Measurements from ENCODE around the gene TMEM63C. TPM values are rescaled to one million over a fixed set of nuclear protein-coding genes. Genes with fewer than 3 reads are reported as not detected.

TMEM63C gene
- total and polyA plus RNA-seq, 2 experiments from 2014 or later = 4.9 to 9.7 TPM

GRCh38 chr14:77267937-77268699 lies 86.5 kb downstream of the TMEM63C start:
- Histone ChIP-seq H4K20me1 (ENCODE audit: insufficient read depth, poor library complexity, severe bottlenecking) (no peaks in the 10 kb centered on the region), H3K79me2 (no peaks in the 10 kb centered on the region), H3K27me3 (peaks cover 50% of the 10 kb centered on the region), H3K9me3 (ENCODE audit: low read depth) (no peaks in the 10 kb centered on the region), H3K9me2 (replicated peaks; ENCODE audit: insufficient read depth) (no peaks in the 10 kb centered on the region), H3K36me3 (replicated peaks; ENCODE audit: insufficient read depth, low read depth) (no peaks in the 10 kb centered on the region), H3K27ac (no peak overlapping the region), H2AFZ (no peak overlapping the region), H3K4me3 (no peak overlapping the region), H3K4me2 (no peak overlapping the region), H3K4me1 (ENCODE audit: insufficient read depth) (peaks cover 4% of the 10 kb centered on the region)
- TF ChIP-seq EZH2 (IDR thresholded peaks at IDR 0.05; ENCODE audit: borderline replicate concordance) (no peak), CTCF (IDR thresholded peaks at IDR 0.05; ENCODE audit: poor library complexity) (no peak), EZH2phosphoT487 (IDR thresholded peaks at IDR 0.05; ENCODE audit: low read depth, severe bottlenecking, unreplicated experiment) (no peak)
- 95% methylated on average over 5 of the region's 5 CpGs for WGBS (ENCODE audit: low lambda C conversion rate, missing lambda C conversion rate)
- no peak for DNase-seq (ENCODE audit: low spot score)

GRCh38 chr14:77268989-77269600 lies 87.5 kb downstream of the TMEM63C start:
- Histone ChIP-seq H3K4me2 (no peak overlapping the region), H3K4me1 (ENCODE audit: insufficient read depth) (peaks cover 4% of the 10 kb centered on the region), H2AFZ (no peak overlapping the region), H3K9me2 (replicated peaks; ENCODE audit: insufficient read depth) (no peaks in the 10 kb centered on the region), H4K20me1 (ENCODE audit: insufficient read depth, poor library complexity, severe bottlenecking) (no peaks in the 10 kb centered on the region), H3K36me3 (replicated peaks; ENCODE audit: insufficient read depth, low read depth) (no peaks in the 10 kb centered on the region), H3K4me3 (no peak overlapping the region), H3K9me3 (ENCODE audit: low read depth) (no peaks in the 10 kb centered on the region), H3K27ac (no peak overlapping the region), H3K27me3 (peaks cover 52% of the 10 kb centered on the region), H3K79me2 (no peaks in the 10 kb centered on the region)
- no peak for TF ChIP-seq EZH2 (IDR thresholded peaks at IDR 0.05; ENCODE audit: borderline replicate concordance)
- no peak for TF ChIP-seq EZH2phosphoT487 (IDR thresholded peaks at IDR 0.05; ENCODE audit: low read depth, severe bottlenecking, unreplicated experiment)
- TF ChIP-seq CTCF (IDR thresholded peaks at IDR 0.05; ENCODE audit: poor library complexity) = no peak
- 46% methylated on average over 7 of the region's 8 CpGs for WGBS (ENCODE audit: low lambda C conversion rate, missing lambda C conversion rate)
- DNase-seq (ENCODE audit: low spot score) = no peak

GRCh38 chr14:77270361-77271112 lies 88.9 kb downstream of the TMEM63C start:
- no peak overlapping the region for H3K4me3 ChIP-seq
- H3K9me3 ChIP-seq (ENCODE audit: low read depth) = no peaks in the 10 kb centered on the region
- H3K9me2 ChIP-seq (replicated peaks; ENCODE audit: insufficient read depth) = no peaks in the 10 kb centered on the region
- peak overlapping the region; percentile 80 for H3K4me2 ChIP-seq
- no peaks in the 10 kb centered on the region for H3K36me3 ChIP-seq (replicated peaks; ENCODE audit: insufficient read depth, low read depth)
- no peaks in the 10 kb centered on the region for H3K79me2 ChIP-seq
- WGBS (ENCODE audit: low lambda C conversion rate, missing lambda C conversion rate) = 7% methylated on average over 55 of the region's 84 CpGs
- no peak overlapping the region for H2AFZ ChIP-seq
- no peaks in the 10 kb centered on the region for H4K20me1 ChIP-seq (ENCODE audit: insufficient read depth, poor library complexity, severe bottlenecking)
- TF ChIP-seq EZH2phosphoT487 (IDR thresholded peaks at IDR 0.05; ENCODE audit: low read depth, severe bottlenecking, unreplicated experiment) (no peak), EZH2 (IDR thresholded peaks at IDR 0.05; ENCODE audit: borderline replicate concordance) (peak; percentile 75), CTCF (IDR thresholded peaks at IDR 0.05; ENCODE audit: poor library complexity) (no peak)
- peaks cover 52% of the 10 kb centered on the region for H3K27me3 ChIP-seq
- no peak for DNase-seq (ENCODE audit: low spot score)
- peaks cover 4% of the 10 kb centered on the region for H3K4me1 ChIP-seq (ENCODE audit: insufficient read depth)
- H3K27ac ChIP-seq = no peak overlapping the region

All from hepatocyte (in vitro differentiated cells).